Measurements from ENCODE around the gene AMDHD2.
"Not testable (repeated sequence)": the region's sequence is repeated elsewhere in the genome, so short reads cannot be mapped to it uniquely, and the experiment has no call there.

Gene AMDHD2

GRCh38 chr16:2533912-2534311, 13.7 kb downstream of the AMDHD2 start:
- no peak for DNase-seq (ENCODE audit: low read depth)

GRCh38 chr16:2534335-2534734, 14.2 kb downstream of the AMDHD2 start:
- not testable (repeated sequence) for DNase-seq (ENCODE audit: low read depth)

GRCh38 chr16:2535625-2536013, 15.4 kb downstream of the AMDHD2 start:
- DNase-seq (ENCODE audit: low read depth): no peak

- peak; percentile 84 for DNase-seq (ENCODE audit: low read depth)
These were observed 17.5 kb downstream of the AMDHD2 start, which contains the start of gene PDPK1 for GRCh38 chr16:2537451-2538379. TSS of gene PDPK1 (plus strand) at chr16:2538021. CDS start at chr16:2538113, 92 bp downstream.

- DNase-seq (ENCODE audit: low read depth): not testable (repeated sequence)
These were observed 19.1 kb downstream of the AMDHD2 start for GRCh38 chr16:2539192-2539844.

GRCh38 chr16:2539845-2540458, 19.8 kb downstream of the AMDHD2 start:
- not testable (repeated sequence) for DNase-seq (ENCODE audit: low read depth)

- not testable (repeated sequence) for DNase-seq (ENCODE audit: low read depth)
These were observed 20.7 kb downstream of the AMDHD2 start for GRCh38 chr16:2540912-2541311.

GRCh38 chr16:2541409-2541808, 21.2 kb downstream of the AMDHD2 start:
- not testable (repeated sequence) for DNase-seq (ENCODE audit: low read depth)

GRCh38 chr16:2543771-2544170, 23.6 kb downstream of the AMDHD2 start:
- DNase-seq (ENCODE audit: low read depth): not testable (repeated sequence)

- not testable (repeated sequence) for DNase-seq (ENCODE audit: low read depth)
These were observed 30.2 kb downstream of the AMDHD2 start for GRCh38 chr16:2550283-2550878.

- DNase-seq (ENCODE audit: low read depth): not testable (repeated sequence)
These were observed 31.3 kb downstream of the AMDHD2 start for GRCh38 chr16:2551420-2551889.

GRCh38 chr16:2554709-2555425, 34.7 kb downstream of the AMDHD2 start:
- not testable (repeated sequence) for DNase-seq (ENCODE audit: low read depth)

- not testable (repeated sequence) for DNase-seq (ENCODE audit: low read depth)
These were observed 37.0 kb downstream of the AMDHD2 start for GRCh38 chr16:2557150-2557549.

GRCh38 chr16:2560131-2560797, 40.1 kb downstream of the AMDHD2 start:
- not testable (repeated sequence) for DNase-seq (ENCODE audit: low read depth)

GRCh38 chr16:2560798-2561133, 40.6 kb downstream of the AMDHD2 start:
- DNase-seq (ENCODE audit: low read depth): peak; percentile 39

GRCh38 chr16:2567506-2567905, 47.3 kb downstream of the AMDHD2 start:
- DNase-seq (ENCODE audit: low read depth): not testable (repeated sequence)

- not testable (repeated sequence) for DNase-seq (ENCODE audit: low read depth)
These were observed 48.4 kb downstream of the AMDHD2 start for GRCh38 chr16:2568573-2568972.

GRCh38 chr16:2572704-2573103, 52.5 kb downstream of the AMDHD2 start:
- DNase-seq (ENCODE audit: low read depth): not testable (repeated sequence)

- not testable (repeated sequence) for DNase-seq (ENCODE audit: low read depth)
These were observed 55.7 kb downstream of the AMDHD2 start for GRCh38 chr16:2575839-2576238.

- DNase-seq (ENCODE audit: low read depth): not testable (repeated sequence)
These were observed 56.9 kb downstream of the AMDHD2 start for GRCh38 chr16:2577044-2577443.

- DNase-seq (ENCODE audit: low read depth): not testable (repeated sequence)
These were observed 58.7 kb downstream of the AMDHD2 start for GRCh38 chr16:2578905-2579304.

Data from stimulated activated CD8-positive, alpha-beta memory T cell treated with anti-CD3 and anti-CD28 coated beads, Interleukin-12 subunit alpha, Interleukin-12 subunit beta, amount 100 ng/mL, for 1 hour (primary cell).